ENCODE measurements around the gene EFCAB8.

Gene EFCAB8

DNA sequence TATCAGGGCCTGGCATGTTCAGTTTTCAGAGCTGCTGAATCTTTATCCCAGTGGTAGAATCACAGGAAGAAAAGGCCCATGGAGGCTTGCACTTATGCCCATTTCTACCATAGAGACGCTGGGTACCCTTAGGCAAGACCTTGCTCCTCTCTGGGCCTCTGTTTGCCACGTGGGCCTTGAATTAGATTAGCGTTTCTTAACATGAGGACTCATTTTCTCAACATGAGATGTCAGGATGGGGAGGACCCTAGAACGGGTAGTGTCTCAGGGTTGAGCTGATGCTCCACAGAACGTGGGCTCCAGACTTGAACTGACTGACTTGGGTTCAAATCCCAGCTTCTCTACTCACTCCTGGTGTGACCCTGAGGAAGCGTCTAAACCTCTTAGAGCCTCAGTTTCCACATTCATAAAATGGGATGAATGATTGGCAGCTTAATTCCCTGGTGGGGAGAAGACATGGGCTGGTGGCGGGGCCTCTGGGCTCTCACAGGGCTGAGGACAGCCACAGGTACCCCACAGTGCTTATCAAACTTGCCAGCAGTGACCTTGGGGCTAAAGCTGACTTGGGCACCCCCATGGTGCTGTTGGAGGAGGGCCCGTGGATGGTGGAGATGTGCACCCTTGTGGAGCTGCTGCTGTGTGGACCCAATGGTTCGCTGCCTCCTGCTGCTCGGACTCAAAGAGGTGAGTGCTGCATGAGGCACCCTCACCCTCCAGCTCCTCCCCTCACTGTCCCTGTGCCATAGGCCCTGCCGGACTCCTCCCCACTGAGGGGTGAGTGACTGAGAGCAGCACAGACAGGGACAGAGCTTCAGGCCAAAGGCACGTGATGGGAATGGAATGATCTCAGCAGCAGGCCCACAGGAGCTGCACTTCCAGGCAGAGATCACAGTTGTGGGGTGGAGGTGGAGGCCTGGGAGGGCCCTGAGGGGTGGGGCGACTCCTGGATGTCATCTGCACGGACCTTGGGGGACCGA, 117.3 kb downstream of the EFCAB8 start:
- TF ChIP-seq EZH2 (optimal IDR thresholded peaks at IDR 0.05; ENCODE audit: low read depth, low read length) (no peak), EZH2phosphoT487 (IDR thresholded peaks at IDR 0.05; ENCODE audit: low read length) (no peak)
- TF ChIP-seq, protein P1, sequence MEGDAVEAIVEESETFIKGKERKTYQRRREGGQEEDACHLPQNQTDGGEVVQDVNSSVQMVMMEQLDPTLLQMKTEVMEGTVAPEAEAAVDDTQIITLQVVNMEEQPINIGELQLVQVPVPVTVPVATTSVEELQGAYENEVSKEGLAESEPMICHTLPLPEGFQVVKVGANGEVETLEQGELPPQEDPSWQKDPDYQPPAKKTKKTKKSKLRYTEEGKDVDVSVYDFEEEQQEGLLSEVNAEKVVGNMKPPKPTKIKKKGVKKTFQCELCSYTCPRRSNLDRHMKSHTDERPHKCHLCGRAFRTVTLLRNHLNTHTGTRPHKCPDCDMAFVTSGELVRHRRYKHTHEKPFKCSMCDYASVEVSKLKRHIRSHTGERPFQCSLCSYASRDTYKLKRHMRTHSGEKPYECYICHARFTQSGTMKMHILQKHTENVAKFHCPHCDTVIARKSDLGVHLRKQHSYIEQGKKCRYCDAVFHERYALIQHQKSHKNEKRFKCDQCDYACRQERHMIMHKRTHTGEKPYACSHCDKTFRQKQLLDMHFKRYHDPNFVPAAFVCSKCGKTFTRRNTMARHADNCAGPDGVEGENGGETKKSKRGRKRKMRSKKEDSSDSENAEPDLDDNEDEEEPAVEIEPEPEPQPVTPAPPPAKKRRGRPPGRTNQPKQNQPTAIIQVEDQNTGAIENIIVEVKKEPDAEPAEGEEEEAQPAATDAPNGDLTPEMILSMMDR (IDR thresholded peaks at IDR 0.05; ENCODE audit: low read length) = no peak
- Histone ChIP-seq H3F3A (ENCODE audit: insufficient read depth, low read length) (no peaks in the 10 kb centered on the region), H3K4me3 (ENCODE audit: low read length) (no peak overlapping the region), H4K20me1 (ENCODE audit: insufficient read depth, low read length) (no peaks in the 10 kb centered on the region), H3K9me2 (replicated peaks; ENCODE audit: insufficient read depth, low read length) (no peaks in the 10 kb centered on the region), H3K79me2 (ENCODE audit: low read length) (no peaks in the 10 kb centered on the region), H3K27ac (ENCODE audit: low read length) (no peak overlapping the region), H3K4me2 (ENCODE audit: low read depth, low read length) (no peak overlapping the region), H3K36me3 (replicated peaks; ENCODE audit: insufficient read depth, low read length) (no peaks in the 10 kb centered on the region), H2AFZ (ENCODE audit: low read length) (no peak overlapping the region), H3K27me3 (replicated peaks; ENCODE audit: insufficient read depth, low read length) (peaks cover 5% of the 10 kb centered on the region; the same call in 1 of the 2 replicates), H3K4me1 (ENCODE audit: low read length) (peaks cover 17% of the 10 kb centered on the region), H3K9ac (ENCODE audit: low read length) (no peak overlapping the region), H3K9me3 (replicated peaks; ENCODE audit: insufficient read depth, low read length) (no peaks in the 10 kb centered on the region)
- DNase-seq = no peak

DNA sequence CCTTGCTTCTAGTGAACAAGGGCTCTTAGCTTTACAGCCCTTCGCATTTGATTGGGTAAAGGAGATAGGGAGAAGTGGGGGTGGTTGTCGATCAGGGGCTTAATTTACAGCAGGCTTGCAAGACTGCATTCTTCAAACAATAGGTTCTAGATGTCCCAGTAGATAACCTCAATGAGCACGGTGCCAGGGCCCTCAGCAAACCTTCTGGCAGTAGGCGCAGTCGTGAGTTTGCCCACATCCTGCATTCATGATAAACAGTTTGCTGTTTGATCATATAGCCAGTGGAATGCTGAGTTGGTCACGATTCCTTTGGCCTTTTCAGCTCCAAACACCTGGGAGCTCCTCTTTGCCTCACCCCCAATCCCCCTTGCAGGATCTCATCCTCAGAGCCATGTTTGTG, 118.0 kb downstream of the EFCAB8 start:
- Histone ChIP-seq H3K79me2 (ENCODE audit: low read length) (no peaks in the 10 kb centered on the region), H3K27ac (ENCODE audit: low read length) (no peak overlapping the region), H3K27me3 (replicated peaks; ENCODE audit: insufficient read depth, low read length) (peaks cover 5% of the 10 kb centered on the region; the same call in 1 of the 2 replicates), H3K4me3 (ENCODE audit: low read length) (no peak overlapping the region), H3F3A (ENCODE audit: insufficient read depth, low read length) (no peaks in the 10 kb centered on the region), H3K4me1 (ENCODE audit: low read length) (peaks cover 10% of the 10 kb centered on the region), H3K4me2 (ENCODE audit: low read depth, low read length) (no peak overlapping the region), H3K9ac (ENCODE audit: low read length) (no peak overlapping the region), H3K9me2 (replicated peaks; ENCODE audit: insufficient read depth, low read length) (no peaks in the 10 kb centered on the region), H4K20me1 (ENCODE audit: insufficient read depth, low read length) (no peaks in the 10 kb centered on the region), H3K36me3 (replicated peaks; ENCODE audit: insufficient read depth, low read length) (no peaks in the 10 kb centered on the region), H2AFZ (ENCODE audit: low read length) (no peak overlapping the region), H3K9me3 (replicated peaks; ENCODE audit: insufficient read depth, low read length) (no peaks in the 10 kb centered on the region)
- TF ChIP-seq EZH2phosphoT487 (IDR thresholded peaks at IDR 0.05; ENCODE audit: low read length) = no peak
- no peak for TF ChIP-seq EZH2 (optimal IDR thresholded peaks at IDR 0.05; ENCODE audit: low read depth, low read length)
- TF ChIP-seq, protein P1 (IDR thresholded peaks at IDR 0.05; ENCODE audit: low read length) = no peak
- no peak for DNase-seq

DNA sequence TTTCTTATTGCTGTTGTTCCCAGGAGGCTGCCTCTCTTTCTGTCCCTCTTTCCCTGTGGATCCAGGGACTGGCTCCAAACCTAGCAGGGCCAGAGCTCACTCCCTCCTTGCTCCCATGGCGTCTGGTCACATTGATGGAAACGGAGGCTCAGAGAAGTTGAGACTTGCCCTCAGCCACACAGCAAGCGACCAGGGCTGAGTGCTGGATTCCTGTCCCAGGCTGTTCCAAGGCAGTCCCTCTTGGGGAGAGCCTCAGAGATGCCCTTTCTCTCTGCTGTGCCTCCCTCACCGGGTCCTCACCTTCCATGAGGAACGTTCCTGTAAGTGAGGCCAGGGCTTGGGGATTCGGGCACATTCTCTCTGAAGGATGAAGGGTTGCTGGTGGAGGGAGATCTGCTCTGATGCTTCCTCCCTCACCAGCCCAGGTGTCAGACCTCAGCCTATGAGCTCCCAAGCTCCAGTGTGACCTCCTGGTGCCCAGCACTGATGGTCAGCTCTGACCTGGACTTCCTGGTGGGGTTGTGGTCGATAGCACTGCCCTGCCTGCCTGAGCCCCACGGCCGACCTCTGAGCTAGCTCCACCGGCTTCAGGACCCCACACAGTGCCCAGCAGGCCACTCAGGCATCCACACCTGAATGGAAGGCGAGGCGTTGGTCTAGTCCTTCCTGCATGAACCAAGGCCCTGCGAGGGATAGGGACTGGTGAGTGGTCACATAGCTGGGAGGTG, 118.7 kb downstream of the EFCAB8 start:
- peaks cover 3% of the 10 kb centered on the region for H3K4me1 ChIP-seq (ENCODE audit: low read length)
- no peak for DNase-seq
- no peaks in the 10 kb centered on the region for H4K20me1 ChIP-seq (ENCODE audit: insufficient read depth, low read length)
- no peak overlapping the region for H3K4me2 ChIP-seq (ENCODE audit: low read depth, low read length)
- TF ChIP-seq EZH2phosphoT487 (IDR thresholded peaks at IDR 0.05; ENCODE audit: low read length) (no peak), EZH2 (optimal IDR thresholded peaks at IDR 0.05; ENCODE audit: low read depth, low read length) (no peak)
- TF ChIP-seq, protein P1 (IDR thresholded peaks at IDR 0.05; ENCODE audit: low read length) = no peak
- no peaks in the 10 kb centered on the region for H3K9me2 ChIP-seq (replicated peaks; ENCODE audit: insufficient read depth, low read length)
- H3K36me3 ChIP-seq (replicated peaks; ENCODE audit: insufficient read depth, low read length) = no peaks in the 10 kb centered on the region
- no peak overlapping the region for H3K9ac ChIP-seq (ENCODE audit: low read length)
- peaks cover 5% of the 10 kb centered on the region; the same call in 1 of the 2 replicates for H3K27me3 ChIP-seq (replicated peaks; ENCODE audit: insufficient read depth, low read length)
- H3K9me3 ChIP-seq (replicated peaks; ENCODE audit: insufficient read depth, low read length) = no peaks in the 10 kb centered on the region
- no peaks in the 10 kb centered on the region for H3F3A ChIP-seq (ENCODE audit: insufficient read depth, low read length)
- no peaks in the 10 kb centered on the region for H3K79me2 ChIP-seq (ENCODE audit: low read length)
- no peak overlapping the region for H2AFZ ChIP-seq (ENCODE audit: low read length)
- H3K27ac ChIP-seq (ENCODE audit: low read length) = no peak overlapping the region
- no peak overlapping the region for H3K4me3 ChIP-seq (ENCODE audit: low read length)
